CD14-positive monocyte (primary cell): ENCODE results near the gene GMDS. TPM values are rescaled to one million over a fixed set of nuclear protein-coding genes. Genes with fewer than 3 reads are reported as not detected.

Experiments
- DNase-seq, 3 donors: peaks; one replicate each; pipeline ENCODE4 v3.0.0-alpha.2; 2011 to 2022
- H2AFZ ChIP-seq: 2 replicates; pipeline ENCODE4 v1.6.0; 2012; ENCODE audit warnings: mild to moderate bottlenecking, low read depth, low read length, inconsistent platforms; ENCODE audit not compliant: insufficient read depth, poor library complexity, severe bottlenecking
- H3K27ac ChIP-seq, 2 donors: 1 replicate in 1 of 2; 2 replicates in 1 of 2; pipeline ENCODE4 v1.5.1; 2012 to 2013; ENCODE audit warnings: low read length in 2 of 2, control low read depth in 1 of 2, inconsistent platforms in 1 of 2, low read depth in 1 of 2, mild to moderate bottlenecking in 1 of 2
- H3K27me3 ChIP-seq, 2 donors: one replicate each; pipeline versions ENCODE4 v1.6.0 to v1.6.1; 2011 to 2013; ENCODE audit warnings: low read length in 2 of 2; ENCODE audit not compliant: control insufficient read depth in 2 of 2, insufficient read depth in 2 of 2
- H3K36me3 ChIP-seq, 2 donors: replicated peaks in 1 of 2; 1 replicate in 1 of 2; 2 replicates in 1 of 2; pipeline versions ENCODE4 v1.5.1 to v1.6.1; 2012 to 2013; ENCODE audit warnings: low read length in 2 of 2, control low read depth in 1 of 2, inconsistent platforms in 1 of 2, mild to moderate bottlenecking in 1 of 2; ENCODE audit not compliant: insufficient read depth in 2 of 2, control insufficient read depth in 1 of 2
- H3K4me1 ChIP-seq, 2 donors: 1 replicate in 1 of 2; 2 replicates in 1 of 2; pipeline versions ENCODE4 v1.5.1 to v1.6.1; 2012 to 2013; ENCODE audit warnings: low read length in 2 of 2, control low read depth in 1 of 2, inconsistent platforms in 1 of 2, mild to moderate bottlenecking in 1 of 2, moderate library complexity in 1 of 2; ENCODE audit not compliant: insufficient read depth in 2 of 2, control insufficient read depth in 1 of 2
- H3K4me2 ChIP-seq: replicated peaks from 2 replicates; pipeline ENCODE3; 2012; ENCODE audit warnings: low read length, moderate library complexity, mild to moderate bottlenecking; ENCODE audit not compliant: poor library complexity, severe bottlenecking; ENCODE audit errors: extremely low read depth
- H3K4me3 ChIP-seq, 3 experiments: fragments of 200-600 bp in 1 of 3; sonication (generic) in 1 of 3; replicated peaks in 1 of 3; 1 replicate in 2 of 3; 2 replicates in 1 of 3; pipeline ENCODE4 v1.5.1; 2011 to 2013; ENCODE audit warnings: low read length in 3 of 3, mild to moderate bottlenecking in 3 of 3, control low read depth in 2 of 3, low read depth in 2 of 3, inconsistent platforms in 1 of 3, moderate library complexity in 1 of 3
- H3K79me2 ChIP-seq: 2 replicates; pipeline ENCODE4 v1.6.0; 2012; ENCODE audit warnings: mild to moderate bottlenecking, control low read depth, inconsistent platforms, low read length, moderate library complexity; ENCODE audit not compliant: insufficient read depth
- H3K9ac ChIP-seq: 2 replicates; pipeline ENCODE4 v1.6.0; 2017; ENCODE audit warnings: low read length, mild to moderate bottlenecking; ENCODE audit not compliant: insufficient read depth, poor library complexity, severe bottlenecking
- H3K9me3 ChIP-seq, 2 donors: replicated peaks in 1 of 2; 1 replicate in 1 of 2; 2 replicates in 1 of 2; pipeline versions ENCODE4 v1.5.1 to v1.6.1; 2012 to 2013; ENCODE audit warnings: low read length in 2 of 2, control low read depth in 1 of 2; ENCODE audit not compliant: control insufficient read depth in 1 of 2, insufficient read depth in 1 of 2
- H4K20me1 ChIP-seq: 2 replicates; pipeline ENCODE4 v1.6.0; 2012; ENCODE audit warnings: mild to moderate bottlenecking, low read length, control low read depth, moderate library complexity; ENCODE audit not compliant: insufficient read depth
- H3K27ac Mint-ChIP-seq, 7 donors: one replicate each; pipeline ENCODE4 v1.8.0; 2020; ENCODE audit warnings: mild to moderate bottlenecking in 7 of 7, mixed read lengths in 7 of 7, moderate library complexity in 6 of 7, inconsistent platforms in 2 of 7
- H3K27me3 Mint-ChIP-seq, 3 donors: one replicate each; pipeline ENCODE4 v1.8.0; 2021 to 2022; ENCODE audit warnings: low read depth in 3 of 3, mild to moderate bottlenecking in 3 of 3, mixed read lengths in 3 of 3, moderate library complexity in 3 of 3, inconsistent platforms in 1 of 3
- H3K36me3 Mint-ChIP-seq, 2 donors: one replicate each; pipeline ENCODE4 v1.8.0; 2020; ENCODE audit warnings: mixed read lengths in 2 of 2, inconsistent platforms in 1 of 2, mild to moderate bottlenecking in 1 of 2
- H3K4me1 Mint-ChIP-seq: one replicate; pipeline ENCODE4 v1.8.0; 2020; ENCODE audit warnings: mild to moderate bottlenecking, mixed read lengths
- H3K4me3 Mint-ChIP-seq, 2 donors: one replicate each; pipeline ENCODE4 v1.8.0; 2020; ENCODE audit warnings: mild to moderate bottlenecking in 2 of 2, mixed read lengths in 2 of 2, moderate library complexity in 1 of 2
- H3K9me3 Mint-ChIP-seq, 7 donors: one replicate each; pipeline ENCODE4 v1.8.0; 2020 to 2022; ENCODE audit warnings: mixed read lengths in 7 of 7, mild to moderate bottlenecking in 6 of 7, moderate library complexity in 6 of 7, inconsistent platforms in 2 of 7
- WGBS: methylation state at CpG from one replicate; pipeline ENCODE4 v1.1.5; 2013; ENCODE audit warnings: missing lambda C conversion rate; ENCODE audit not compliant: insufficient coverage; 5-methylcytosine and 5-hydroxymethylcytosine counted together
- intact Hi-C, 2 donors: fragments of 100-400 bp; cut with micrococcal nuclease; formaldehyde crosslinking; loops; one replicate each; pipeline versions ENCODE4 v1.15.0 to v1.15.1; 2023
- polyA plus RNA-seq, 3 donors: library from polyadenylated mRNA; depleted of rRNA in 1 of 3; unstranded in 2 of 3; stranded (reverse) in 1 of 3; fragments of 300-500 nt in 2 of 3; fragments of >200 nt in 1 of 3; fragmentation: Illumina TruSeq in 2 of 3; gene quantifications; 1 replicate in 2 of 3; 2 replicates in 1 of 3; pipeline ENCODE4 v1.2.3, GENCODE V29; 2012 to 2021
- TF ChIP-seq, protein P1 (sequence below): fragments of 200-600 bp; IDR thresholded peaks from one replicate; pipeline ENCODE4 v1.8.0; 2022; ENCODE audit warnings: antibody characterized with exemption, mild to moderate bottlenecking

GMDS gene
- polyA plus RNA-seq, 3 donors: 10.5 to 19.9 (median 17.6) TPM

DNA sequence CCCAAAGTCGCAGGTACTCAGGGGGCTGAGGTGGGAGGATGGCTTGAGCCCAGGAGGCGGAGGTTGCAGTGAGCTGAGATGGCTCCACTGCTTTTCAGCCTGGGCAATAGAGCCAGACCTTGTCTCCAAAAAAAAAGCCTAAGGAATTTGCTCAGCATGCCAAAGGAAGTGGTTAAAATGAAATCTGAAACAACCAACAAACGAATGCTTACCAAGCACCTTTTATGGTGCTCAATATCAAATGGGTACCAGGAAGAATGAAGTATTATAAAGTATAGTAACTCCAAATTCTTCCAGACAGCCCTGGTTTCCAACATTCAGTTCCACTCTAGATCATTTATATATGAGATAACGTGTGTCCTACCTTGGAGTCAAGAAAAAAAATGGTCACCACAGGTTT, 14.0 kb downstream of the GMDS start:
- intact Hi-C loops: no loop called here
- H3K27me3 ChIP-seq: no peaks in the 10 kb centered on the region
- no peaks in the 10 kb centered on the region for H3K9me3 Mint-ChIP-seq
- H3K36me3 Mint-ChIP-seq: no peaks in the 10 kb centered on the region
- H3K36me3 ChIP-seq: no peaks in the 10 kb centered on the region
- H3K4me1 ChIP-seq: no peaks in the 10 kb centered on the region
- 60% methylated on average over 1 of the region's 4 CpGs for WGBS
- no peak overlapping the region for H3K4me3 ChIP-seq
- H3K79me2 ChIP-seq: no peaks in the 10 kb centered on the region
- H3K27ac ChIP-seq: no peak overlapping the region
- H3K4me3 Mint-ChIP-seq: no peak overlapping the region
- no peak overlapping the region for H3K9ac ChIP-seq
- no peaks in the 10 kb centered on the region for H3K9me3 ChIP-seq
- peaks cover 0 to 2% (median 0%) of the 10 kb centered on the region in 3 donors for H3K27me3 Mint-ChIP-seq
- no peak overlapping the region for H2AFZ ChIP-seq
- TF ChIP-seq, protein P1, sequence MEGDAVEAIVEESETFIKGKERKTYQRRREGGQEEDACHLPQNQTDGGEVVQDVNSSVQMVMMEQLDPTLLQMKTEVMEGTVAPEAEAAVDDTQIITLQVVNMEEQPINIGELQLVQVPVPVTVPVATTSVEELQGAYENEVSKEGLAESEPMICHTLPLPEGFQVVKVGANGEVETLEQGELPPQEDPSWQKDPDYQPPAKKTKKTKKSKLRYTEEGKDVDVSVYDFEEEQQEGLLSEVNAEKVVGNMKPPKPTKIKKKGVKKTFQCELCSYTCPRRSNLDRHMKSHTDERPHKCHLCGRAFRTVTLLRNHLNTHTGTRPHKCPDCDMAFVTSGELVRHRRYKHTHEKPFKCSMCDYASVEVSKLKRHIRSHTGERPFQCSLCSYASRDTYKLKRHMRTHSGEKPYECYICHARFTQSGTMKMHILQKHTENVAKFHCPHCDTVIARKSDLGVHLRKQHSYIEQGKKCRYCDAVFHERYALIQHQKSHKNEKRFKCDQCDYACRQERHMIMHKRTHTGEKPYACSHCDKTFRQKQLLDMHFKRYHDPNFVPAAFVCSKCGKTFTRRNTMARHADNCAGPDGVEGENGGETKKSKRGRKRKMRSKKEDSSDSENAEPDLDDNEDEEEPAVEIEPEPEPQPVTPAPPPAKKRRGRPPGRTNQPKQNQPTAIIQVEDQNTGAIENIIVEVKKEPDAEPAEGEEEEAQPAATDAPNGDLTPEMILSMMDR: no peak
- H3K4me1 Mint-ChIP-seq: peaks cover 6% of the 10 kb centered on the region
- H4K20me1 ChIP-seq: no peaks in the 10 kb centered on the region
- no peak for DNase-seq
- no peak overlapping the region for H3K4me2 ChIP-seq
- peak overlapping the region in 1 of 7 donors; percentile 50 for H3K27ac Mint-ChIP-seq

DNA sequence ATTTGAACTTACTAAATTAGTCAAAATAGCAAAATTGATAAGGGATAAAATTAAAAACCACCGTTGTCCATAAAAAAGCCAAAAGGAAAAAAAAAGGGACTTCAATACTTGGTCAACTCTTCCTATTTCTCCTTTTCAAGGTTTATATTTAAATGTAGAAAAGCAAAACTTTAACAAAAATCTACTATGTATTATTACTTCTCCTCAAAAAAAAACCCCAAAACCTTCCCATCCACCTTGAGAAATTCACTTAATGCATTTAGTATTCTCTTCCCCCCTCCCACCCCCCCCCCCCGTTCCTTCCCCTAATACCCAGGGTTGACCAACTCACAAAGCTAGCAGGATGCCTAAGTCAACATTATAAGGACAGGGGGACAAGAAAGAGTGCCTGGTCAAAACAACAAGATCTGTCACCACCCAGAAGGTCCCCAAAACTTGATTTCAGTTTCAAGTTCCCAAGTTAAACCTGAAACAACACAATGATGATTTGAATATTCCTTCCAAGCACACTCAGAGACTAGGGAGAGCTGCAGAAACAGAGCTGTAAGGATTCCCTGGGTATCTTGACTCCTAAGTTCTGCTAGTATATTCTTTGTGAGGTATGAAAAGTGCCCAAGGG, 14.6 kb downstream of the GMDS start:
- no peaks in the 10 kb centered on the region for H3K9me3 Mint-ChIP-seq
- no peaks in the 10 kb centered on the region for H3K36me3 Mint-ChIP-seq
- no peak overlapping the region for H2AFZ ChIP-seq
- H3K27me3 Mint-ChIP-seq: peaks cover 0 to 2% (median 0%) of the 10 kb centered on the region in 3 donors
- no peak overlapping the region for H3K9ac ChIP-seq
- TF ChIP-seq, protein P1: no peak
- H3K4me3 Mint-ChIP-seq: no peak overlapping the region
- H3K79me2 ChIP-seq: no peaks in the 10 kb centered on the region
- H3K27ac ChIP-seq: no peak overlapping the region
- no peak for DNase-seq
- H3K4me1 ChIP-seq: no peaks in the 10 kb centered on the region
- H3K9me3 ChIP-seq: no peaks in the 10 kb centered on the region
- H3K27me3 ChIP-seq: no peaks in the 10 kb centered on the region
- H3K27ac Mint-ChIP-seq: peak overlapping the region in 1 of 7 donors; percentile 50
- H4K20me1 ChIP-seq: no peaks in the 10 kb centered on the region
- H3K4me3 ChIP-seq: no peak overlapping the region
- intact Hi-C loops: no loop called here
- H3K4me1 Mint-ChIP-seq: peaks cover 7% of the 10 kb centered on the region
- no peak overlapping the region for H3K4me2 ChIP-seq
- WGBS: no CpG with 5 or more reads among the region's 2 CpGs
- no peaks in the 10 kb centered on the region for H3K36me3 ChIP-seq
